HEK293 (cell line): ENCODE results near the gene MRPS31.

ENCODE experiments used
- CTCF ChIP-seq: fragments of 450-650 bp; formaldehyde crosslinking; IDR thresholded peaks from 2 replicates; pipeline ENCODE4 v1.5.1; 2016; ENCODE audit warnings: missing biosample characterization, missing genetic modification characterization
- IKZF3 ChIP-seq: fragments of 450-650 bp; IDR thresholded peaks from 2 replicates; pipeline ENCODE4 v1.5.0; 2018; ENCODE audit warnings: missing biosample characterization, mild to moderate bottlenecking, missing genetic modification characterization, moderate library complexity
- REST ChIP-seq: fragments of 450-650 bp; formaldehyde crosslinking; IDR thresholded peaks from 2 replicates; pipeline ENCODE4 v1.5.1; 2016; ENCODE audit warnings: missing biosample characterization, missing genetic modification characterization
- TCF7L2 ChIP-seq: IDR thresholded peaks from 2 replicates; pipeline ENCODE4 v1.6.1; 2011; ENCODE audit warnings: low read depth, mild to moderate bottlenecking, inconsistent platforms, low read length, moderate library complexity, borderline replicate concordance
- ZBTB1 ChIP-seq: fragments of 450-650 bp; formaldehyde crosslinking; IDR thresholded peaks from 2 replicates; pipeline ENCODE4 v1.5.1; 2016; ENCODE audit warnings: missing biosample characterization, missing genetic modification characterization
- ZBTB7A ChIP-seq: fragments of 450-650 bp; formaldehyde crosslinking; IDR thresholded peaks from 2 replicates; pipeline ENCODE4 v1.5.1; 2016; ENCODE audit warnings: low read depth, missing biosample characterization, missing genetic modification characterization
- ZEB2 ChIP-seq: fragments of 450-650 bp; formaldehyde crosslinking; IDR thresholded peaks from 2 replicates; pipeline ENCODE4 v1.5.1; 2016; ENCODE audit warnings: missing biosample characterization, missing genetic modification characterization
- ZNF10 ChIP-seq: fragments of 450-650 bp; formaldehyde crosslinking; IDR thresholded peaks from 2 replicates; pipeline ENCODE4 v1.5.1; 2017; ENCODE audit warnings: missing biosample characterization, missing genetic modification characterization
- ZNF121 ChIP-seq: fragments of 450-650 bp; formaldehyde crosslinking; IDR thresholded peaks from 2 replicates; pipeline ENCODE4 v1.5.1; 2016; ENCODE audit warnings: missing biosample characterization, missing genetic modification characterization
- ZNF274 ChIP-seq, 2 experiments: fragments of 200-500 bp in 1 of 2; fragments of 450-650 bp in 1 of 2; sonication (Bioruptor generic) in 1 of 2; formaldehyde crosslinking in 1 of 2; IDR thresholded peaks; 2 replicates each; pipeline versions ENCODE4 v1.5.1 to v1.6.1; 2014 to 2016; ENCODE audit warnings: borderline replicate concordance in 1 of 2, inconsistent platforms in 1 of 2, low read length in 1 of 2, missing biosample characterization in 1 of 2, missing genetic modification characterization in 1 of 2
- ZNF311 ChIP-seq: fragments of 450-650 bp; formaldehyde crosslinking; IDR thresholded peaks from 2 replicates; pipeline ENCODE4 v1.5.1; 2017; ENCODE audit warnings: missing biosample characterization, missing genetic modification characterization, borderline replicate concordance
- ZNF560 ChIP-seq: fragments of 450-650 bp; formaldehyde crosslinking; IDR thresholded peaks from 2 replicates; pipeline ENCODE4 v1.5.1; 2017; ENCODE audit warnings: missing biosample characterization, missing genetic modification characterization, borderline replicate concordance
- ZNF639 ChIP-seq: fragments of 450-650 bp; formaldehyde crosslinking; IDR thresholded peaks from 2 replicates; pipeline ENCODE4 v1.5.1; 2016; ENCODE audit warnings: missing biosample characterization, missing genetic modification characterization

- no peak for TF ChIP-seq ZBTB1 (tag by site-specific recombination)
- no peak for TF ChIP-seq ZBTB7A (tag by site-specific recombination)
- no peak for TF ChIP-seq ZNF121 (tag by site-specific recombination)
- no peak for TF ChIP-seq CTCF (tag by site-specific recombination)
- TF ChIP-seq ZEB2, result no peak
- TF ChIP-seq TCF7L2, result no peak
- TF ChIP-seq REST (tag by site-specific recombination), result no peak
- no peak for TF ChIP-seq ZNF10
- TF ChIP-seq ZNF274 (IDR thresholded peaks at IDR 0.05; ENCODE audit: low read length), result no peak
- TF ChIP-seq ZNF274 (tag by site-specific recombination; IDR thresholded peaks at IDR 0.05; ENCODE audit: borderline replicate concordance), result no peak
- TF ChIP-seq ZNF639, result no peak
- no peak for TF ChIP-seq IKZF3 (tag by site-specific recombination)
- no peak for TF ChIP-seq ZNF311 (tag by site-specific recombination)
- TF ChIP-seq ZNF560 (tag by site-specific recombination), result no peak
Observed at GRCh38 chr13:40786568-40786996, 15.6 kb upstream of the MRPS31 start.
